HEK293 (cell line): ENCODE measurements around the gene SYNGR4.

Experiments
- ELK4 ChIP-seq: IDR thresholded peaks from 2 replicates; pipeline ENCODE4 v1.6.1; 2011; ENCODE audit warnings: mild to moderate bottlenecking, low read depth, low read length, borderline replicate concordance
- GLIS2 ChIP-seq: fragments of 450-650 bp; formaldehyde crosslinking; IDR thresholded peaks from 2 replicates; pipeline ENCODE4 v1.5.1; 2016; ENCODE audit warnings: missing biosample characterization, missing genetic modification characterization
- KLF10 ChIP-seq: fragments of 450-650 bp; IDR thresholded peaks from 2 replicates; pipeline ENCODE4 v1.5.1; 2018; ENCODE audit warnings: missing biosample characterization, mild to moderate bottlenecking, missing genetic modification characterization
- PRDM1 ChIP-seq: fragments of 450-650 bp; formaldehyde crosslinking; IDR thresholded peaks from 2 replicates; pipeline ENCODE4; 2016; ENCODE audit warnings: missing biosample characterization, missing genetic modification characterization
- SCRT2 ChIP-seq: fragments of 450-650 bp; formaldehyde crosslinking; IDR thresholded peaks from 2 replicates; pipeline ENCODE4 v1.5.1; 2016; ENCODE audit warnings: missing biosample characterization, missing genetic modification characterization
- SP3 ChIP-seq: fragments of 450-650 bp; formaldehyde crosslinking; IDR thresholded peaks from 2 replicates; pipeline ENCODE4 v1.5.1; 2016; ENCODE audit warnings: missing biosample characterization, missing genetic modification characterization
- ZFP69B ChIP-seq: fragments of 450-650 bp; formaldehyde crosslinking; IDR thresholded peaks from 2 replicates; pipeline ENCODE4 v1.5.1; 2016; ENCODE audit warnings: missing biosample characterization, missing genetic modification characterization
- ZNF214 ChIP-seq: fragments of 450-650 bp; formaldehyde crosslinking; IDR thresholded peaks from 2 replicates; pipeline ENCODE4 v1.5.1; 2017; ENCODE audit warnings: missing biosample characterization, mild to moderate bottlenecking, missing genetic modification characterization, borderline replicate concordance
- ZNF324 ChIP-seq: fragments of 450-650 bp; formaldehyde crosslinking; IDR thresholded peaks from 2 replicates; pipeline ENCODE4 v1.5.1; 2016; ENCODE audit warnings: missing biosample characterization, missing genetic modification characterization
- ZNF335 ChIP-seq: fragments of 450-650 bp; formaldehyde crosslinking; conservative IDR thresholded peaks from 2 replicates; pipeline ENCODE4 v1.5.1; 2016; ENCODE audit warnings: missing biosample characterization, missing genetic modification characterization
- ZNF391 ChIP-seq: fragments of 450-650 bp; formaldehyde crosslinking; IDR thresholded peaks from 2 replicates; pipeline ENCODE4 v1.5.1; 2016; ENCODE audit warnings: low read depth, missing biosample characterization, missing genetic modification characterization, borderline replicate concordance
- ZNF398 ChIP-seq: fragments of 450-650 bp; formaldehyde crosslinking; IDR thresholded peaks from 2 replicates; pipeline ENCODE4 v1.5.1; 2017; ENCODE audit warnings: missing biosample characterization, missing genetic modification characterization
- ZNF510 ChIP-seq: fragments of 450-650 bp; formaldehyde crosslinking; IDR thresholded peaks from 2 replicates; pipeline ENCODE4 v1.5.1; 2018; ENCODE audit warnings: mild to moderate bottlenecking, missing genetic modification characterization, missing biosample characterization; ENCODE audit not compliant: insufficient replicate concordance
- ZNF561 ChIP-seq: fragments of 450-650 bp; IDR thresholded peaks from 2 replicates; pipeline ENCODE4 v1.5.1; 2018; ENCODE audit warnings: missing biosample characterization, missing genetic modification characterization, borderline replicate concordance
- ZNF571 ChIP-seq: fragments of 450-650 bp; formaldehyde crosslinking; IDR thresholded peaks from 2 replicates; pipeline ENCODE4 v1.5.0; 2017; ENCODE audit warnings: missing biosample characterization, missing genetic modification characterization
- ZNF654 ChIP-seq: fragments of 450-650 bp; formaldehyde crosslinking; IDR thresholded peaks from 2 replicates; pipeline ENCODE4 v1.5.1; 2016; ENCODE audit warnings: low read depth, missing biosample characterization, missing genetic modification characterization
- ZNF776 ChIP-seq: fragments of 450-650 bp; formaldehyde crosslinking; IDR thresholded peaks from 2 replicates; pipeline ENCODE4 v1.5.0; 2017; ENCODE audit warnings: missing biosample characterization, missing genetic modification characterization, borderline replicate concordance
- ZNF843 ChIP-seq: fragments of 450-650 bp; formaldehyde crosslinking; IDR thresholded peaks from 2 replicates; pipeline ENCODE4 v1.5.1; 2016; ENCODE audit warnings: missing biosample characterization, missing genetic modification characterization
- TF ChIP-seq, protein P1 (sequence below): fragments of 450-650 bp; formaldehyde crosslinking; IDR thresholded peaks from 2 replicates; pipeline ENCODE4 v1.5.1; 2016; ENCODE audit warnings: missing biosample characterization, missing genetic modification characterization
- TF ChIP-seq, protein P2 (sequence below): fragments of 450-650 bp; IDR thresholded peaks from 2 replicates; pipeline ENCODE4 v1.5.1; 2018; ENCODE audit warnings: missing biosample characterization, missing genetic modification characterization
- TF ChIP-seq, protein P3 (sequence below): fragments of 450-650 bp; formaldehyde crosslinking; IDR thresholded peaks from 2 replicates; pipeline ENCODE4 v1.5.1; 2016; ENCODE audit warnings: missing biosample characterization, missing genetic modification characterization
- TF ChIP-seq, protein P4 (sequence below): fragments of 450-650 bp; formaldehyde crosslinking; IDR thresholded peaks from 2 replicates; pipeline ENCODE4 v1.5.1; 2016; ENCODE audit warnings: missing biosample characterization, missing genetic modification characterization
- TF ChIP-seq, protein P5 (sequence below): fragments of 450-650 bp; formaldehyde crosslinking; IDR thresholded peaks from 2 replicates; pipeline ENCODE4 v1.5.1; 2016; ENCODE audit warnings: missing biosample characterization, missing genetic modification characterization
- TF ChIP-seq, protein P6 (sequence below): fragments of 450-650 bp; formaldehyde crosslinking; IDR thresholded peaks from 2 replicates; pipeline ENCODE4 v1.5.1; 2017; ENCODE audit warnings: missing biosample characterization, missing genetic modification characterization

Gene SYNGR4

GRCh38 chr19:48319647-48320541 lies 44.3 kb upstream of the SYNGR4 start (continued):
- TF ChIP-seq ELK4: no peak
- TF ChIP-seq, protein P1, sequence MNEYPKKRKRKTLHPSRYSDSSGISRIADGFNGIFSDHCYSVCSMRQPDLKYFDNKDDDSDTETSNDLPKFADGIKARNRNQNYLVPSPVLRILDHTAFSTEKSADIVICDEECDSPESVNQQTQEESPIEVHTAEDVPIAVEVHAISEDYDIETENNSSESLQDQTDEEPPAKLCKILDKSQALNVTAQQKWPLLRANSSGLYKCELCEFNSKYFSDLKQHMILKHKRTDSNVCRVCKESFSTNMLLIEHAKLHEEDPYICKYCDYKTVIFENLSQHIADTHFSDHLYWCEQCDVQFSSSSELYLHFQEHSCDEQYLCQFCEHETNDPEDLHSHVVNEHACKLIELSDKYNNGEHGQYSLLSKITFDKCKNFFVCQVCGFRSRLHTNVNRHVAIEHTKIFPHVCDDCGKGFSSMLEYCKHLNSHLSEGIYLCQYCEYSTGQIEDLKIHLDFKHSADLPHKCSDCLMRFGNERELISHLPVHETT (tag by site-specific recombination): no peak
- no peak for TF ChIP-seq ZNF391 (tag by site-specific recombination)
- no peak for TF ChIP-seq ZNF324 (tag by site-specific recombination)
- TF ChIP-seq ZNF571 (tag by site-specific recombination): no peak
- no peak for TF ChIP-seq ZNF398 (tag by site-specific recombination)
- TF ChIP-seq SCRT2 (tag by site-specific recombination): no peak
- peak; percentile 53; the same call in 1 of the 2 replicates for TF ChIP-seq GLIS2 (tag by site-specific recombination)
- no peak; the same call in 1 of the 2 replicates for TF ChIP-seq ZNF335 (tag by site-specific recombination)
- 0 out of 2 replicates have a peak, but pooled peaks have one; percentile 28 for TF ChIP-seq ZNF561 (tag by site-specific recombination)
- TF ChIP-seq, protein P2, sequence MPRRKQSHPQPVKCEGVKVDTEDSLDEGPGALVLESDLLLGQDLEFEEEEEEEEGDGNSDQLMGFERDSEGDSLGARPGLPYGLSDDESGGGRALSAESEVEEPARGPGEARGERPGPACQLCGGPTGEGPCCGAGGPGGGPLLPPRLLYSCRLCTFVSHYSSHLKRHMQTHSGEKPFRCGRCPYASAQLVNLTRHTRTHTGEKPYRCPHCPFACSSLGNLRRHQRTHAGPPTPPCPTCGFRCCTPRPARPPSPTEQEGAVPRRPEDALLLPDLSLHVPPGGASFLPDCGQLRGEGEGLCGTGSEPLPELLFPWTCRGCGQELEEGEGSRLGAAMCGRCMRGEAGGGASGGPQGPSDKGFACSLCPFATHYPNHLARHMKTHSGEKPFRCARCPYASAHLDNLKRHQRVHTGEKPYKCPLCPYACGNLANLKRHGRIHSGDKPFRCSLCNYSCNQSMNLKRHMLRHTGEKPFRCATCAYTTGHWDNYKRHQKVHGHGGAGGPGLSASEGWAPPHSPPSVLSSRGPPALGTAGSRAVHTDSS (tag by site-specific recombination): no peak
- TF ChIP-seq, protein P3, sequence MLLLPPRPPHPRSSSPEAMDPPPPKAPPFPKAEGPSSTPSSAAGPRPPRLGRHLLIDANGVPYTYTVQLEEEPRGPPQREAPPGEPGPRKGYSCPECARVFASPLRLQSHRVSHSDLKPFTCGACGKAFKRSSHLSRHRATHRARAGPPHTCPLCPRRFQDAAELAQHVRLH (tag by site-specific recombination): no peak
- peak; percentile 74 for TF ChIP-seq SP3 (tag by site-specific recombination)
- TF ChIP-seq ZFP69B: peak; percentile 90
- TF ChIP-seq ZNF214: no peak
- peak; percentile 63 for TF ChIP-seq ZNF654 (tag by site-specific recombination)
- TF ChIP-seq ZNF510 (tag by site-specific recombination): no peak
- peak; percentile 29; the same call in 1 of the 2 replicates for TF ChIP-seq KLF10 (tag by site-specific recombination)
- TF ChIP-seq, protein P4, sequence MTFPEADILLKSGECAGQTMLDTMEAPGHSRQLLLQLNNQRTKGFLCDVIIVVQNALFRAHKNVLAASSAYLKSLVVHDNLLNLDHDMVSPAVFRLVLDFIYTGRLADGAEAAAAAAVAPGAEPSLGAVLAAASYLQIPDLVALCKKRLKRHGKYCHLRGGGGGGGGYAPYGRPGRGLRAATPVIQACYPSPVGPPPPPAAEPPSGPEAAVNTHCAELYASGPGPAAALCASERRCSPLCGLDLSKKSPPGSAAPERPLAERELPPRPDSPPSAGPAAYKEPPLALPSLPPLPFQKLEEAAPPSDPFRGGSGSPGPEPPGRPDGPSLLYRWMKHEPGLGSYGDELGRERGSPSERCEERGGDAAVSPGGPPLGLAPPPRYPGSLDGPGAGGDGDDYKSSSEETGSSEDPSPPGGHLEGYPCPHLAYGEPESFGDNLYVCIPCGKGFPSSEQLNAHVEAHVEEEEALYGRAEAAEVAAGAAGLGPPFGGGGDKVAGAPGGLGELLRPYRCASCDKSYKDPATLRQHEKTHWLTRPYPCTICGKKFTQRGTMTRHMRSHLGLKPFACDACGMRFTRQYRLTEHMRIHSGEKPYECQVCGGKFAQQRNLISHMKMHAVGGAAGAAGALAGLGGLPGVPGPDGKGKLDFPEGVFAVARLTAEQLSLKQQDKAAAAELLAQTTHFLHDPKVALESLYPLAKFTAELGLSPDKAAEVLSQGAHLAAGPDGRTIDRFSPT (tag by site-specific recombination): peak; percentile 83
- TF ChIP-seq, protein P5, sequence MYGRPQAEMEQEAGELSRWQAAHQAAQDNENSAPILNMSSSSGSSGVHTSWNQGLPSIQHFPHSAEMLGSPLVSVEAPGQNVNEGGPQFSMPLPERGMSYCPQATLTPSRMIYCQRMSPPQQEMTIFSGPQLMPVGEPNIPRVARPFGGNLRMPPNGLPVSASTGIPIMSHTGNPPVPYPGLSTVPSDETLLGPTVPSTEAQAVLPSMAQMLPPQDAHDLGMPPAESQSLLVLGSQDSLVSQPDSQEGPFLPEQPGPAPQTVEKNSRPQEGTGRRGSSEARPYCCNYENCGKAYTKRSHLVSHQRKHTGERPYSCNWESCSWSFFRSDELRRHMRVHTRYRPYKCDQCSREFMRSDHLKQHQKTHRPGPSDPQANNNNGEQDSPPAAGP: no peak; the same call in 1 of the 2 replicates
- TF ChIP-seq PRDM1 (tag by site-specific recombination): no peak
- TF ChIP-seq ZNF776 (tag by site-specific recombination): no peak
- TF ChIP-seq ZNF843: no peak
- TF ChIP-seq, protein P6, sequence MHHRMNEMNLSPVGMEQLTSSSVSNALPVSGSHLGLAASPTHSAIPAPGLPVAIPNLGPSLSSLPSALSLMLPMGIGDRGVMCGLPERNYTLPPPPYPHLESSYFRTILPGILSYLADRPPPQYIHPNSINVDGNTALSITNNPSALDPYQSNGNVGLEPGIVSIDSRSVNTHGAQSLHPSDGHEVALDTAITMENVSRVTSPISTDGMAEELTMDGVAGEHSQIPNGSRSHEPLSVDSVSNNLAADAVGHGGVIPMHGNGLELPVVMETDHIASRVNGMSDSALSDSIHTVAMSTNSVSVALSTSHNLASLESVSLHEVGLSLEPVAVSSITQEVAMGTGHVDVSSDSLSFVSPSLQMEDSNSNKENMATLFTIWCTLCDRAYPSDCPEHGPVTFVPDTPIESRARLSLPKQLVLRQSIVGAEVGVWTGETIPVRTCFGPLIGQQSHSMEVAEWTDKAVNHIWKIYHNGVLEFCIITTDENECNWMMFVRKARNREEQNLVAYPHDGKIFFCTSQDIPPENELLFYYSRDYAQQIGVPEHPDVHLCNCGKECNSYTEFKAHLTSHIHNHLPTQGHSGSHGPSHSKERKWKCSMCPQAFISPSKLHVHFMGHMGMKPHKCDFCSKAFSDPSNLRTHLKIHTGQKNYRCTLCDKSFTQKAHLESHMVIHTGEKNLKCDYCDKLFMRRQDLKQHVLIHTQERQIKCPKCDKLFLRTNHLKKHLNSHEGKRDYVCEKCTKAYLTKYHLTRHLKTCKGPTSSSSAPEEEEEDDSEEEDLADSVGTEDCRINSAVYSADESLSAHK (tag by site-specific recombination): no peak
